Subcutaneous abdominal adipose tissue (tissue), 5 donors: ENCODE data around the gene CCNI.
A peak's percentile ranks its signal among the peaks of the same experiment; 100 is the strongest.

Experiments used
- H3K27ac ChIP-seq: one replicate; pipeline ENCODE4 v1.7.0; 2013; ENCODE audit warnings: low read depth, mild to moderate bottlenecking, inconsistent platforms, low read length, moderate library complexity
- H3K27me3 ChIP-seq, 5 donors: one replicate each; pipeline ENCODE4 v1.7.0; 2013; ENCODE audit warnings: low read length in 5 of 5, inconsistent platforms in 1 of 5; ENCODE audit not compliant: control insufficient read depth in 5 of 5, insufficient read depth in 4 of 5
- H3K36me3 ChIP-seq, 5 donors: one replicate each; pipeline ENCODE4 v1.7.0; 2013; ENCODE audit warnings: low read length in 5 of 5; ENCODE audit not compliant: control insufficient read depth in 5 of 5, insufficient read depth in 5 of 5
- H3K4me1 ChIP-seq, 5 donors: one replicate each; pipeline ENCODE4 v1.7.0; 2013; ENCODE audit warnings: low read length in 5 of 5, mild to moderate bottlenecking in 3 of 5, moderate library complexity in 1 of 5; ENCODE audit not compliant: control insufficient read depth in 5 of 5, insufficient read depth in 5 of 5
- H3K4me3 ChIP-seq, 5 donors: one replicate each; pipeline ENCODE4 v1.7.0; 2013; ENCODE audit warnings: low read length in 5 of 5, low read depth in 1 of 5
- H3K9ac ChIP-seq, 5 donors: one replicate each; pipeline ENCODE4 v1.7.0; 2013; ENCODE audit warnings: low read length in 5 of 5, mild to moderate bottlenecking in 4 of 5, moderate library complexity in 3 of 5
- H3K9me3 ChIP-seq, 5 donors: one replicate each; pipeline ENCODE4 v1.7.0; 2013; ENCODE audit warnings: low read length in 5 of 5; ENCODE audit not compliant: control insufficient read depth in 5 of 5
- donor health status: healthy.
- donor health status: healthy.
- donor health status: healthy.
- donor health status: healthy.
- donor health status: healthy.

CCNI gene

GRCh38 chr4:77028246-77028645 lies 47.5 kb downstream of the CCNI start:
- Histone ChIP-seq H3K36me3 (peaks cover 59 to 96% (median 89%) of the 10 kb centered on the region in 5 donors), H3K9ac (peak overlapping the region in 1 of 5 donors; percentile 15), H3K27me3 (no peaks in the 10 kb centered on the region), H3K9me3 (no peaks in the 10 kb centered on the region), H3K4me3 (no peak overlapping the region), H3K4me1 (no peaks in the 10 kb centered on the region), H3K27ac (no peak overlapping the region)

GRCh38 chr4:77026322-77026704 lies 49.5 kb downstream of the CCNI start:
- Histone ChIP-seq H3K9ac (no peak overlapping the region), H3K27ac (no peak overlapping the region), H3K36me3 (peaks cover 42 to 91% (median 79%) of the 10 kb centered on the region in 5 donors), H3K9me3 (no peaks in the 10 kb centered on the region), H3K4me1 (peaks cover 2 to 17% (median 14%) of the 10 kb centered on the region in 5 donors), H3K27me3 (no peaks in the 10 kb centered on the region), H3K4me3 (no peak overlapping the region)

- peaks cover 37 to 91% (median 79%) of the 10 kb centered on the region in 5 donors for H3K36me3 ChIP-seq
- no peak overlapping the region for H3K27ac ChIP-seq
Measured at GRCh38 chr4:77025643-77026321, 50.0 kb downstream of the CCNI start.

GRCh38 chr4:77023920-77024319 lies 51.9 kb downstream of the CCNI start:
- Histone ChIP-seq H3K36me3 (peaks cover 39 to 93% (median 80%) of the 10 kb centered on the region in 5 donors), H3K9me3 (no peaks in the 10 kb centered on the region), H3K4me1 (peaks cover 2 to 21% (median 16%) of the 10 kb centered on the region in 5 donors), H3K27ac (no peak overlapping the region), H3K9ac (no peak overlapping the region), H3K27me3 (no peaks in the 10 kb centered on the region), H3K4me3 (no peak overlapping the region)

More at GRCh38 chr4:77025643-77026321, 50.0 kb downstream of the CCNI start:
- Histone ChIP-seq H3K9me3 (no peaks in the 10 kb centered on the region), H3K27me3 (no peaks in the 10 kb centered on the region), H3K4me1 (peaks cover 2 to 20% (median 16%) of the 10 kb centered on the region in 5 donors), H3K4me3 (no peak overlapping the region), H3K9ac (no peak overlapping the region)

- Histone ChIP-seq H3K9ac (no peak overlapping the region), H3K4me1 (peaks cover 2 to 21% (median 16%) of the 10 kb centered on the region in 5 donors), H3K36me3 (peaks cover 27 to 84% (median 70%) of the 10 kb centered on the region in 5 donors), H3K9me3 (no peaks in the 10 kb centered on the region), H3K27ac (peak overlapping the region; percentile 76), H3K4me3 (no peak overlapping the region), H3K27me3 (no peaks in the 10 kb centered on the region)
Measured at GRCh38 chr4:77022560-77023179, 53.1 kb downstream of the CCNI start.

GRCh38 chr4:77021614-77022089 lies 54.1 kb downstream of the CCNI start:
- Histone ChIP-seq H3K9me3 (no peaks in the 10 kb centered on the region), H3K4me3 (no peak overlapping the region), H3K9ac (no peak overlapping the region), H3K36me3 (peaks cover 27 to 74% (median 68%) of the 10 kb centered on the region in 5 donors), H3K27ac (peak overlapping the region; percentile 76), H3K27me3 (no peaks in the 10 kb centered on the region), H3K4me1 (peaks cover 2 to 26% (median 16%) of the 10 kb centered on the region in 5 donors)

- no peak overlapping the region for H3K27ac ChIP-seq
- H3K9me3 ChIP-seq: no peaks in the 10 kb centered on the region
- H3K36me3 ChIP-seq: peaks cover 31 to 70% (median 66%) of the 10 kb centered on the region in 5 donors
- H3K4me3 ChIP-seq: no peak overlapping the region
- no peaks in the 10 kb centered on the region for H3K27me3 ChIP-seq
- H3K9ac ChIP-seq: no peak overlapping the region
- peaks cover 2 to 26% (median 16%) of the 10 kb centered on the region in 5 donors for H3K4me1 ChIP-seq
Measured at GRCh38 chr4:77020017-77020416, 55.8 kb downstream of the CCNI start.

GRCh38 chr4:77015390-77015789 lies 60.4 kb downstream of the CCNI start:
- H3K27me3 ChIP-seq: no peaks in the 10 kb centered on the region
- H3K4me3 ChIP-seq: no peak overlapping the region
- H3K27ac ChIP-seq: no peak overlapping the region
- no peak overlapping the region for H3K9ac ChIP-seq
- no peaks in the 10 kb centered on the region for H3K9me3 ChIP-seq
- peaks cover 0 to 14% (median 2%) of the 10 kb centered on the region in 5 donors for H3K4me1 ChIP-seq
- H3K36me3 ChIP-seq: peaks cover 29 to 55% (median 46%) of the 10 kb centered on the region in 5 donors

GRCh38 chr4:77014256-77014655 lies 61.5 kb downstream of the CCNI start:
- Histone ChIP-seq H3K27me3 (no peaks in the 10 kb centered on the region), H3K9ac (no peak overlapping the region), H3K4me1 (peaks cover 0 to 19% (median 7%) of the 10 kb centered on the region in 5 donors), H3K36me3 (peaks cover 18 to 43% (median 35%) of the 10 kb centered on the region in 5 donors), H3K4me3 (no peak overlapping the region), H3K9me3 (no peaks in the 10 kb centered on the region), H3K27ac (no peak overlapping the region)

GRCh38 chr4:77012726-77013125 lies 63.1 kb downstream of the CCNI start:
- Histone ChIP-seq H3K4me3 (no peak overlapping the region), H3K4me1 (peaks cover 0 to 32% (median 15%) of the 10 kb centered on the region in 5 donors), H3K9ac (no peak overlapping the region), H3K9me3 (no peaks in the 10 kb centered on the region), H3K36me3 (peaks cover 25 to 37% (median 32%) of the 10 kb centered on the region in 5 donors), H3K27ac (peak overlapping the region; percentile 15), H3K27me3 (no peaks in the 10 kb centered on the region)
